ENCODE measurements around the gene ALG9. TPM values are rescaled to one million over a fixed set of nuclear protein-coding genes. Genes with fewer than 3 reads are reported as not detected.

ALG9 gene
- total RNA-seq, 1 donor from 2014 or later: 24.9 TPM

GRCh38 chr11:111770581-111771134, 100.7 kb downstream of the ALG9 start:
- FAIRE-seq (no peak), DNase-seq (ENCODE audit: low read depth) (no peak)
- TF ChIP-seq EZH2 (IDR thresholded peaks at IDR 0.05; ENCODE audit: insufficient read depth, low read length) (no peak), CTCF (IDR thresholded peaks at IDR 0.05; ENCODE audit: insufficient read depth, low read depth, low read length) (no peak)
- peaks cover 6% of the 10 kb centered on the region for H3K4me1 Mint-ChIP-seq (ENCODE audit: low read depth, unreplicated experiment)
- peaks cover 5% of the 10 kb centered on the region for H3K79me2 ChIP-seq (ENCODE audit: insufficient read depth, low read length)
- H3K9ac ChIP-seq (ENCODE audit: low read length): no peak overlapping the region
- no peaks in the 10 kb centered on the region for H3K27me3 ChIP-seq (ENCODE audit: insufficient read depth, low read length)
- H3K36me3 ChIP-seq (ENCODE audit: insufficient read depth, low read length): no peaks in the 10 kb centered on the region
- H3K9me3 ChIP-seq (ENCODE audit: insufficient read depth, low read depth, low read length): no peaks in the 10 kb centered on the region
- no peak overlapping the region for H3K4me3 Mint-ChIP-seq (ENCODE audit: unreplicated experiment)
- H3K4me3 ChIP-seq (ENCODE audit: insufficient read depth, low read depth, low read length): no peak overlapping the region
- no peaks in the 10 kb centered on the region for H3K9me3 Mint-ChIP-seq (ENCODE audit: unreplicated experiment)
- H3K4me1 ChIP-seq (ENCODE audit: insufficient read depth, low read length): peaks cover 6% of the 10 kb centered on the region
- no peaks in the 10 kb centered on the region for H3K27me3 Mint-ChIP-seq (ENCODE audit: low read depth, unreplicated experiment)
- H4K20me1 ChIP-seq (ENCODE audit: insufficient read depth, low read length): no peaks in the 10 kb centered on the region
- H3K27ac Mint-ChIP-seq (ENCODE audit: unreplicated experiment): no peak overlapping the region
- H3K4me2 ChIP-seq (ENCODE audit: low read length): no peak overlapping the region
- no peak overlapping the region for H2AFZ ChIP-seq (ENCODE audit: low read depth, low read length)
- H3K36me3 Mint-ChIP-seq (ENCODE audit: low read depth, unreplicated experiment): no peaks in the 10 kb centered on the region
- no peak overlapping the region for H3K27ac ChIP-seq (ENCODE audit: low read depth, low read length)

GRCh38 chr11:111766834-111767142, 104.6 kb downstream of the ALG9 start:
- Histone ChIP-seq H3K4me3 (ENCODE audit: insufficient read depth, low read depth, low read length) (peak overlapping the region; percentile 92), H3K9me3 (ENCODE audit: insufficient read depth, low read depth, low read length) (no peaks in the 10 kb centered on the region), H2AFZ (ENCODE audit: low read depth, low read length) (peak overlapping the region; percentile 87), H3K79me2 (ENCODE audit: insufficient read depth, low read length) (peaks cover 43% of the 10 kb centered on the region), H3K27ac (ENCODE audit: low read depth, low read length) (peak overlapping the region; percentile 78), H4K20me1 (ENCODE audit: insufficient read depth, low read length) (peaks cover 22% of the 10 kb centered on the region), H3K4me1 (ENCODE audit: insufficient read depth, low read length) (peaks cover 10% of the 10 kb centered on the region), H3K9ac (ENCODE audit: low read length) (peak overlapping the region; percentile 91), H3K27me3 (ENCODE audit: insufficient read depth, low read length) (no peaks in the 10 kb centered on the region), H3K36me3 (ENCODE audit: insufficient read depth, low read length) (peaks cover 13% of the 10 kb centered on the region), H3K4me2 (ENCODE audit: low read length) (peak overlapping the region; percentile 91)
- FAIRE-seq (no peak), DNase-seq (ENCODE audit: low read depth) (no peak)
- H3K9me3 Mint-ChIP-seq (ENCODE audit: unreplicated experiment): no peaks in the 10 kb centered on the region
- no peaks in the 10 kb centered on the region for H3K27me3 Mint-ChIP-seq (ENCODE audit: low read depth, unreplicated experiment)
- no peak for TF ChIP-seq CTCF (IDR thresholded peaks at IDR 0.05; ENCODE audit: insufficient read depth, low read depth, low read length)
- H3K4me1 Mint-ChIP-seq (ENCODE audit: low read depth, unreplicated experiment): peaks cover 23% of the 10 kb centered on the region
- H3K4me3 Mint-ChIP-seq (ENCODE audit: unreplicated experiment): peak overlapping the region; percentile 94
- peak overlapping the region; percentile 92 for H3K27ac Mint-ChIP-seq (ENCODE audit: unreplicated experiment)
- no peaks in the 10 kb centered on the region for H3K36me3 Mint-ChIP-seq (ENCODE audit: low read depth, unreplicated experiment)

GRCh38 chr11:111765984-111766833, 105.2 kb downstream of the ALG9 start, which contains the start of gene PPP2R1B:
TSS of gene PPP2R1B (minus strand) at chr11:111766389. CDS start at chr11:111766361, 28 bp downstream.
- peak within 1 kb of the TSS; percentile 91 for H3K9ac ChIP-seq (ENCODE audit: low read length)
- Mint-ChIP-seq H3K36me3 (ENCODE audit: low read depth, unreplicated experiment) (no peaks in the 10 kb centered on the region), H3K9me3 (ENCODE audit: unreplicated experiment) (no peaks in the 10 kb centered on the region), H3K4me1 (ENCODE audit: low read depth, unreplicated experiment) (peaks cover 23% of the 10 kb centered on the region), H3K27ac (ENCODE audit: unreplicated experiment) (peak within 1 kb of the TSS; percentile 92), H3K27me3 (ENCODE audit: low read depth, unreplicated experiment) (no peaks in the 10 kb centered on the region), H3K4me3 (ENCODE audit: unreplicated experiment) (peak within 1 kb of the TSS; percentile 94)
- H3K36me3 ChIP-seq (ENCODE audit: insufficient read depth, low read length): peaks cover 15% of the 10 kb centered on the region
- DNase-seq (ENCODE audit: low read depth): peak; percentile 52
- peak within 1 kb of the TSS; percentile 92 for H3K4me3 ChIP-seq (ENCODE audit: insufficient read depth, low read depth, low read length)
- H4K20me1 ChIP-seq (ENCODE audit: insufficient read depth, low read length): peaks cover 24% of the 10 kb centered on the region
- H3K27ac ChIP-seq (ENCODE audit: low read depth, low read length): peak within 1 kb of the TSS; percentile 81
- peak within 1 kb of the TSS; percentile 87 for H2AFZ ChIP-seq (ENCODE audit: low read depth, low read length)
- peaks cover 10% of the 10 kb centered on the region for H3K4me1 ChIP-seq (ENCODE audit: insufficient read depth, low read length)
- H3K9me3 ChIP-seq (ENCODE audit: insufficient read depth, low read depth, low read length): no peaks in the 10 kb centered on the region
- TF ChIP-seq CTCF (IDR thresholded peaks at IDR 0.05; ENCODE audit: insufficient read depth, low read depth, low read length) (no peak), EZH2 (IDR thresholded peaks at IDR 0.05; ENCODE audit: insufficient read depth, low read length) (no peak)
- peak within 1 kb of the TSS; percentile 91 for H3K4me2 ChIP-seq (ENCODE audit: low read length)
- FAIRE-seq: no peak
- H3K79me2 ChIP-seq (ENCODE audit: insufficient read depth, low read length): peaks cover 46% of the 10 kb centered on the region
- H3K27me3 ChIP-seq (ENCODE audit: insufficient read depth, low read length): no peaks in the 10 kb centered on the region
